Thyroid gland (tissue), 4 donors: ENCODE results near the gene FAM200C. TPM values are rescaled to one million over a fixed set of nuclear protein-coding genes. Genes with fewer than 3 reads are reported as not detected.

Experiments used
- DNase-seq, 2 donors: peaks; one replicate each; pipeline ENCODE4 v3.0.0-alpha.2; 2019
- H3K27ac ChIP-seq, 3 donors: fragments of 200-600 bp; sonication (generic); 1 replicate in 2 of 3; 2 replicates in 1 of 3; pipeline ENCODE4 v1.5.1; 2016 to 2019; ENCODE audit warnings: mild to moderate bottlenecking in 1 of 3, moderate library complexity in 1 of 3
- H3K27me3 ChIP-seq: fragments of 200-600 bp; sonication (generic); one replicate; pipeline ENCODE4 v1.5.1; 2019
- H3K36me3 ChIP-seq, 2 donors: fragments of 200-600 bp; sonication (generic); one replicate each; pipeline ENCODE4 v1.5.1; 2016 to 2019
- H3K4me1 ChIP-seq, 2 donors: fragments of 200-600 bp; sonication (generic); one replicate each; pipeline ENCODE4 v1.5.1; 2017 to 2019
- H3K4me3 ChIP-seq, 3 donors: fragments of 200-600 bp; sonication (generic); replicated peaks in 1 of 3; 1 replicate in 2 of 3; 2 replicates in 1 of 3; pipeline ENCODE4 v1.5.1; 2016; ENCODE audit warnings: mild to moderate bottlenecking in 1 of 3
- H3K9me3 ChIP-seq: fragments of 200-600 bp; sonication (generic); one replicate; pipeline ENCODE4 v1.5.1; 2017
- POLR2A ChIP-seq, 2 donors: fragments of 450-650 bp; IDR thresholded peaks; one replicate each; pipeline ENCODE4 v1.6.1; 2017; ENCODE audit warnings: antibody characterized with exemption in 2 of 2, mild to moderate bottlenecking in 2 of 2, moderate library complexity in 1 of 2
- WGBS, 2 donors: methylation state at CpG; one replicate each; pipeline ENCODE4 v1.1.5; 2017; 5-methylcytosine and 5-hydroxymethylcytosine counted together
- intact Hi-C: fragments of 100-400 bp; cut with DNase I; formaldehyde crosslinking; loops from one replicate; pipeline ENCODE4 v1.15.1; 2023
- total RNA-seq, 4 donors: library from RNA; depleted of rRNA; stranded (reverse); fragments of >200 nt; gene quantifications; one replicate each; pipeline ENCODE4 v1.2.3, GENCODE V29; 2016
- TF ChIP-seq, protein P1 (sequence below), 6 experiments: fragments of 200-600 bp in 3 of 6; fragments of 450-650 bp in 3 of 6; sonication (generic) in 3 of 6; IDR thresholded peaks; one replicate each; pipeline ENCODE4 v1.5.1; 2016 to 2019; ENCODE audit warnings: antibody characterized with exemption in 6 of 6, mild to moderate bottlenecking in 2 of 6, inconsistent platforms in 1 of 6, moderate library complexity in 1 of 6

The FAM200C gene
- total RNA-seq, 4 donors from 2014 or later: 5.8 to 9.0 (median 7.2) TPM

DNA sequence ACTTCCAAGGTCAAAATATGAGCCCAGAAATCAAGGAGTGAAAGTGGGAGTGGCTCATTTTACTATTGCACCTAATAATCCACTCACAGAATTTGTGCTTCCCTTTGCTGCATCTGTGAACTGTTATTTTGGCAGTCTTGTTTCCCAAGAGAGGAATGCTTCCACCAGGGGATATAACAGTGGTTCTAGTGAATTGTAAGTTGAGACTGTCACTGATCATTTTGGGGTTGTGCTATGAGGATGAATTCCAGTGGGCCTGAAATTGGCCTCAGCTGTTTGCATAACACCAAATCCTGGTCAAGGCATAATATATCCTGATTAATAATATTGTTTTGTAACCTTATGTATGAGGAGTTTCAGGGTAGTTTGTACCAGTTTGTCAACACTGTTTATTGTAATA is 14.4 kb downstream of the FAM200C start:
- intact Hi-C loops: no loop called here
- Histone ChIP-seq H3K4me1 (no peaks in the 10 kb centered on the region), H3K27ac (no peak overlapping the region), H3K27me3 (no peaks in the 10 kb centered on the region), H3K4me3 (no peak overlapping the region), H3K9me3 (no peaks in the 10 kb centered on the region), H3K36me3 (no peaks in the 10 kb centered on the region)
- no peak for TF ChIP-seq POLR2A (IDR thresholded peaks at IDR 0.05)
- TF ChIP-seq, protein P1, sequence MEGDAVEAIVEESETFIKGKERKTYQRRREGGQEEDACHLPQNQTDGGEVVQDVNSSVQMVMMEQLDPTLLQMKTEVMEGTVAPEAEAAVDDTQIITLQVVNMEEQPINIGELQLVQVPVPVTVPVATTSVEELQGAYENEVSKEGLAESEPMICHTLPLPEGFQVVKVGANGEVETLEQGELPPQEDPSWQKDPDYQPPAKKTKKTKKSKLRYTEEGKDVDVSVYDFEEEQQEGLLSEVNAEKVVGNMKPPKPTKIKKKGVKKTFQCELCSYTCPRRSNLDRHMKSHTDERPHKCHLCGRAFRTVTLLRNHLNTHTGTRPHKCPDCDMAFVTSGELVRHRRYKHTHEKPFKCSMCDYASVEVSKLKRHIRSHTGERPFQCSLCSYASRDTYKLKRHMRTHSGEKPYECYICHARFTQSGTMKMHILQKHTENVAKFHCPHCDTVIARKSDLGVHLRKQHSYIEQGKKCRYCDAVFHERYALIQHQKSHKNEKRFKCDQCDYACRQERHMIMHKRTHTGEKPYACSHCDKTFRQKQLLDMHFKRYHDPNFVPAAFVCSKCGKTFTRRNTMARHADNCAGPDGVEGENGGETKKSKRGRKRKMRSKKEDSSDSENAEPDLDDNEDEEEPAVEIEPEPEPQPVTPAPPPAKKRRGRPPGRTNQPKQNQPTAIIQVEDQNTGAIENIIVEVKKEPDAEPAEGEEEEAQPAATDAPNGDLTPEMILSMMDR (IDR thresholded peaks at IDR 0.05): no peak
- no peak for DNase-seq

DNA sequence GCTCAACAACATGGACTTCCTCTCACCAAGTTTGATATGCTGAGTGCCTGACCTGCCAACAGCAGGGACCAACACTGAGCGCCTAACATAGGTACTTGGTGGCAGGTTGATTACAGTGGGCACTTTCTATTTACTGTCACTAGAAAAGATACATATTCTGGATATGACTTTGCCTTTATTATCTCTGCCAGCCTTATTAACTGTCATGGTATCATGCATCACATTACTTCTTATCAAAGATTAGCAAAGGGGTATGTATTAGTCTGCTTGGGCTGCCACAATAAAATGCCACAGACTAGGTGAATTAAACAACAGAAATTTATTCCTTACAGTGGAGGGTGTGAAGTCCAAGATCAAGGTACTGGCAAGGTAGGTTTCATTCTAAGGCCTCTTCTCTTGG is 15.2 kb downstream of the FAM200C start:
- Histone ChIP-seq H3K4me1 (no peaks in the 10 kb centered on the region), H3K36me3 (no peaks in the 10 kb centered on the region), H3K27ac (no peak overlapping the region), H3K27me3 (no peaks in the 10 kb centered on the region), H3K9me3 (no peaks in the 10 kb centered on the region), H3K4me3 (no peak overlapping the region)
- no peak for TF ChIP-seq POLR2A (IDR thresholded peaks at IDR 0.05)
- TF ChIP-seq, protein P1 (IDR thresholded peaks at IDR 0.05): no peak
- intact Hi-C loops: no loop called here
- 100% methylated on average over 1 of the region's 1 CpG for WGBS, 2 donors
- no peak for DNase-seq

DNA sequence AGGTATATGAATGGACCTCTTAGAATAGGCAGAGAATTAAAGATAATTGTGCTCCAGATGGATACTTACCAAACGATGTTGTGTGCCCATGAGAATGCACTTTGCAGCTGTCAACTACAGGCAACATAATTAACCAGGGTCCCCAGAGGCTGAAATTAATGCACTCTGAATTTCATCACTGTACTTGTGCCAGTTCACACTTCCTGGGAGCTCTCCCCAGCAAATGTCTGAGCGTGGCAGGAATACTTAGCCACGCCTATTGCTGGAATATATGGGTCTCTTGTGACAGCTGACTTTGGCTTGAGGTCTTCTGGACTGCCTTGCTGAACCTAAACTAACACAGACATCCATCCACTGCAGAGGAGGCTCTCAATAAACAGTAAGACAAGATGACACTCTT is 17.5 kb downstream of the FAM200C start:
- intact Hi-C loops: no loop called here
- WGBS, 2 donors: 71 to 72% methylated on average over 3 of the region's 3 CpGs
- Histone ChIP-seq H3K36me3 (no peaks in the 10 kb centered on the region), H3K27ac (no peak overlapping the region), H3K4me3 (no peak overlapping the region), H3K9me3 (no peaks in the 10 kb centered on the region), H3K4me1 (no peaks in the 10 kb centered on the region), H3K27me3 (no peaks in the 10 kb centered on the region)
- TF ChIP-seq POLR2A (IDR thresholded peaks at IDR 0.05): no peak
- TF ChIP-seq, protein P1 (IDR thresholded peaks at IDR 0.05): no peak
- no peak for DNase-seq

DNA sequence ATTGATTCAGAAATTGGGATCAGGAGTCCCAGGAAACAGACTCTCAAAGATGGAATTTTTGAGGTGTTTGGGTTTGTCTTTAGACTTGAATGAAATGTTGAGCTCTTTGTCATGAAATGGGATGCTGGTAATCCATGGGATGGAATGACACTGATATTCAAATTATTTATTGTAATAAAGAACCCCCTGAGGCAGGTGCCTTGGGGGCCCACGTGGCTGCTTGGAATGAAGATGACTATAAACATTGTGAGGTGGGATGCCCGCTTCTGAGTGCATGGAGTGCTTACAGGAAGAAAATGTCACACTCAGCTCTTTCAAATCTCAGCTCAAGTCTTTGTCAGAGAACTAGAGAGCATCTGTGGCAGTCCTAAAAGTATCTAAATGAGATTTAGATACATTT is 19.8 kb downstream of the FAM200C start:
- Histone ChIP-seq H3K4me3 (no peak overlapping the region), H3K27ac (no peak overlapping the region), H3K4me1 (no peaks in the 10 kb centered on the region), H3K27me3 (no peaks in the 10 kb centered on the region), H3K36me3 (no peaks in the 10 kb centered on the region), H3K9me3 (no peaks in the 10 kb centered on the region)
- TF ChIP-seq POLR2A (IDR thresholded peaks at IDR 0.05): no peak
- TF ChIP-seq, protein P1 (IDR thresholded peaks at IDR 0.05): no peak
- intact Hi-C loops: no loop called here
- DNase-seq: no peak
- WGBS, 2 donors: 67 to 81% methylated on average over 2 of the region's 2 CpGs

DNA sequence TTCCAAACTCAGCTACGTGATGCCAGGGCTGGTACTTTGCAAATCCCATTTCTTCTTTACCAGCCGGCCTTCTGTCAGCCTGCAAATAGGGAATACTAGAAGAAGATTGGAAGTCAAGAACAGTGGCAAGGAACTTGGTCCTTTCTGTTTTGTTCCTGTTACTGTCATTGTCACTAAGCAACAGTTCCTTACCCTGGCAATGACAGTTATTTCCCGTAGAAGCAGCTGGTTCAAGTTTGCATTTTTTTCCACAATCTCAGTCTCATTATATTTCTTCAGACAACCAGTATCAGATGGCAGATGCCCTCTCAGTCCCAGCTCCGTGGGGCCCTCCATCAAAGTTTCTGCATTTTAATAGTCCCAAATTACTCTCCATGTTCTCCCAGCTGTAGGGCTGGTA is 20.3 kb downstream of the FAM200C start:
- Histone ChIP-seq H3K36me3 (no peaks in the 10 kb centered on the region), H3K27ac (no peak overlapping the region), H3K4me3 (no peak overlapping the region), H3K4me1 (no peaks in the 10 kb centered on the region), H3K9me3 (no peaks in the 10 kb centered on the region), H3K27me3 (no peaks in the 10 kb centered on the region)
- TF ChIP-seq, protein P1 (IDR thresholded peaks at IDR 0.05): no peak
- TF ChIP-seq POLR2A (IDR thresholded peaks at IDR 0.05): no peak
- no peak for DNase-seq
- intact Hi-C loops: no loop called here
- WGBS, 2 donors: 53 to 76% methylated on average over 4 of the region's 4 CpGs
